Colon (tissue), 2 donors: ENCODE measurements around the gene CPT1B.
"Not testable (repeated sequence)": the region's sequence is repeated elsewhere in the genome, so short reads cannot be mapped to it uniquely, and the experiment has no call there.

Source experiments
- FAIRE-seq: peaks from 2 replicates; lab custom pipeline; 2012; peaks lifted over from hg19 to GRCh38; lab: Jason Lieb, UNC
- donor health status: control.
- donor health status: control.

Gene CPT1B

GRCh38 chr22:50545522-50546325 is 32.5 kb downstream of the CPT1B start, which contains the start of gene KLHDC7B:
KLHDC7B (plus strand) TSS chr22:50545899; CDS start chr22:50546244, 345 bp downstream.
- FAIRE-seq: no peak

- FAIRE-seq: no peak
Observed at GRCh38 chr22:50544746-50545253, 33.4 kb downstream of the CPT1B start.

- FAIRE-seq: no peak
Observed at GRCh38 chr22:50544078-50544745, 34.0 kb downstream of the CPT1B start.

GRCh38 chr22:50542416-50542927 is 35.8 kb downstream of the CPT1B start:
- no peak for FAIRE-seq

- not testable (repeated sequence) for FAIRE-seq
Observed at GRCh38 chr22:50541667-50542026, 36.6 kb downstream of the CPT1B start.

- no peak for FAIRE-seq
Observed at GRCh38 chr22:50540381-50540780, 37.8 kb downstream of the CPT1B start.

GRCh38 chr22:50537765-50538164 is 40.5 kb downstream of the CPT1B start:
- FAIRE-seq: no peak

GRCh38 chr22:50536226-50536625 is 42.0 kb downstream of the CPT1B start:
- no peak for FAIRE-seq

- FAIRE-seq: no peak
Observed at GRCh38 chr22:50535113-50535512, 43.1 kb downstream of the CPT1B start.

GRCh38 chr22:50533856-50534711 is 44.1 kb downstream of the CPT1B start:
- not testable (repeated sequence) for FAIRE-seq

- FAIRE-seq: no peak
Observed at GRCh38 chr22:50532824-50533796, 45.1 kb downstream of the CPT1B start.

GRCh38 chr22:50531962-50532674 is 46.1 kb downstream of the CPT1B start:
- FAIRE-seq: no peak

GRCh38 chr22:50531546-50531961 is 46.7 kb downstream of the CPT1B start:
- no peak for FAIRE-seq

GRCh38 chr22:50530877-50531545 is 47.2 kb downstream of the CPT1B start:
- no peak for FAIRE-seq

- FAIRE-seq: no peak
Observed at GRCh38 chr22:50530580-50530876, 47.7 kb downstream of the CPT1B start.

GRCh38 chr22:50529897-50530579 is 48.2 kb downstream of the CPT1B start, which contains the start of gene TYMP:
TYMP (minus strand) TSS chr22:50530012; CDS start chr22:50529709, 303 bp downstream.
- no peak for FAIRE-seq

GRCh38 chr22:50529416-50529896 is 48.8 kb downstream of the CPT1B start:
- FAIRE-seq: no peak

- no peak for FAIRE-seq
Observed at GRCh38 chr22:50528682-50529415, 49.4 kb downstream of the CPT1B start.
